ENCODE results near the gene FAM117A. TPM values are rescaled to one million over a fixed set of nuclear protein-coding genes. Genes with fewer than 3 reads are reported as not detected.
"Not testable (repeated sequence)": the region's sequence is repeated elsewhere in the genome, so short reads cannot be mapped to it uniquely, and the experiment has no call there.

FAM117A gene
- total RNA-seq, 2 experiments from 2014 or later, result 19.7 to 23.0 TPM

GRCh38 chr17:49728425-49728824, 35.5 kb downstream of the FAM117A start:
- Mint-ChIP-seq H3K36me3 (ENCODE audit: low read depth) (peaks cover 33% of the 10 kb centered on the region), H3K4me1 (ENCODE audit: low read depth) (peaks cover 58% of the 10 kb centered on the region), H3K9me3 (peaks cover 5% of the 10 kb centered on the region), H3K4me3 (no peak overlapping the region), H3K27me3 (no peaks in the 10 kb centered on the region), H3K27ac (peak overlapping the region; percentile 63)
- TF ChIP-seq, protein P1, sequence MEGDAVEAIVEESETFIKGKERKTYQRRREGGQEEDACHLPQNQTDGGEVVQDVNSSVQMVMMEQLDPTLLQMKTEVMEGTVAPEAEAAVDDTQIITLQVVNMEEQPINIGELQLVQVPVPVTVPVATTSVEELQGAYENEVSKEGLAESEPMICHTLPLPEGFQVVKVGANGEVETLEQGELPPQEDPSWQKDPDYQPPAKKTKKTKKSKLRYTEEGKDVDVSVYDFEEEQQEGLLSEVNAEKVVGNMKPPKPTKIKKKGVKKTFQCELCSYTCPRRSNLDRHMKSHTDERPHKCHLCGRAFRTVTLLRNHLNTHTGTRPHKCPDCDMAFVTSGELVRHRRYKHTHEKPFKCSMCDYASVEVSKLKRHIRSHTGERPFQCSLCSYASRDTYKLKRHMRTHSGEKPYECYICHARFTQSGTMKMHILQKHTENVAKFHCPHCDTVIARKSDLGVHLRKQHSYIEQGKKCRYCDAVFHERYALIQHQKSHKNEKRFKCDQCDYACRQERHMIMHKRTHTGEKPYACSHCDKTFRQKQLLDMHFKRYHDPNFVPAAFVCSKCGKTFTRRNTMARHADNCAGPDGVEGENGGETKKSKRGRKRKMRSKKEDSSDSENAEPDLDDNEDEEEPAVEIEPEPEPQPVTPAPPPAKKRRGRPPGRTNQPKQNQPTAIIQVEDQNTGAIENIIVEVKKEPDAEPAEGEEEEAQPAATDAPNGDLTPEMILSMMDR (IDR thresholded peaks at IDR 0.05), result no peak
- ATAC-seq (peak; percentile 52), DNase-seq (no peak)
- ChIA-PET POLR2A (interaction anchor here (0.6 to 1.7 kb wide), 8 partner anchors 9 to 337 kb away, joined by 3 to 6 read pairs (median 4); partner anchors contain the start of gene FAM117A), CTCF (interaction anchor here (1.4 to 3.1 kb wide), 3 partner anchors 9 to 20 kb away, joined by 4 to 14 read pairs (median 7); partner anchors contain the start of gene SLC35B1)
- intact Hi-C loops (cut with micrococcal nuclease), result no loop called here

GRCh38 chr17:49727380-49727779, 36.6 kb downstream of the FAM117A start:
- POLR2A ChIA-PET, result interaction anchor here (0.7 to 1.4 kb wide), 5 partner anchors 11 to 237 kb away, joined by 3 to 4 read pairs (median 4); no protein-coding TSS in a partner anchor
- DNase-seq (no peak), ATAC-seq (no peak)
- peaks cover 53% of the 10 kb centered on the region for H3K4me1 Mint-ChIP-seq (ENCODE audit: low read depth)
- peaks cover 33% of the 10 kb centered on the region for H3K36me3 Mint-ChIP-seq (ENCODE audit: low read depth)
- CTCF ChIA-PET, result interaction anchor here (1.1 to 3.1 kb wide), 5 partner anchors 10 to 170 kb away, joined by 3 to 14 read pairs (median 4); partner anchors contain the start of gene SLC35B1
- H3K4me3 Mint-ChIP-seq, result no peak overlapping the region
- no peak overlapping the region for H3K27ac Mint-ChIP-seq
- intact Hi-C loops (cut with micrococcal nuclease), result no loop called here
- TF ChIP-seq, protein P1 (IDR thresholded peaks at IDR 0.05), result no peak
- peaks cover 5% of the 10 kb centered on the region for H3K9me3 Mint-ChIP-seq
- H3K27me3 Mint-ChIP-seq, result no peaks in the 10 kb centered on the region

DNA sequence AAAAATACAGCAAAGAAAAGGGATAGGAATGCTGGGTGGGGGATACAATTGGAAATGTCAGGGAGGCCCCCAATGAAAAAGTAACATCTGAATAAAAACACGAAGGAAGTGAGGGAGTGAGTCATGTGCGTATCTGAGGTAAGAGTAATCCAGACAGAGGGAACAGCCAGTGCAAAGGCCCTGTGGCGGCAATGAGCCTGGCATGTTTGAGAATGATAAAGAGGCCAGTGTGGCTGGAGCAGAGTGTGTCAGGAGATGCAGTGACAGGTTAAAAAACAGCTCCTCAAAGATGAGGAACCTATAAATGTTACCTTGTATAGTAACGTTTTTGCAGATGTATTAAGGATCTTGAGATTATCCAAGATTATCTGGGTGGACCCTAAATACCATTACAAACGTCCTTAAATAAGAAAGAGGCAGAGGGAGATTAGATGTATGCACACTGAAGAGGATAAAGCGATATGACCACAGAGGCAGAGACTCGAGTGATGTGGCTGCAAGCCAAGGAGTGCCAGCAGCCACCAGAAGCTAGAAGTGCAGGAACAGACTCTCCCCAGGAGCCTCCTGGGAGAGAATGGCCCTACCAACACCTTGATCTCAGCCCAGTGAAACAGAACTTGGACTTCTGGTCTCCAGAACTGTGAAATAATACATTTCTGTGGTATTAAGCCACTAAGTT, 38.3 kb downstream of the FAM117A start:
- H3K27me3 Mint-ChIP-seq, result no peaks in the 10 kb centered on the region
- intact Hi-C loops (cut with micrococcal nuclease), result no loop called here
- peaks cover 5% of the 10 kb centered on the region for H3K9me3 Mint-ChIP-seq
- ChIA-PET POLR2A (interaction anchor here (0.6 kb wide), 1 partner anchor 375 kb away, joined by 3 read pairs; no protein-coding TSS in a partner anchor), CTCF (no interaction called here)
- H3K4me1 Mint-ChIP-seq (ENCODE audit: low read depth), result peaks cover 45% of the 10 kb centered on the region
- no peak for DNase-seq
- H3K4me3 Mint-ChIP-seq, result no peak overlapping the region
- TF ChIP-seq, protein P1 (IDR thresholded peaks at IDR 0.05), result no peak
- H3K36me3 Mint-ChIP-seq (ENCODE audit: low read depth), result peaks cover 25% of the 10 kb centered on the region
- H3K27ac Mint-ChIP-seq, result peak overlapping the region; percentile 11
- ATAC-seq, result no peak

- ChIA-PET CTCF (interaction anchor here (1.1 to 1.9 kb wide), 2 partner anchors 9 to 17 kb away, joined by 4 read pairs; partner anchors contain the start of gene SLC35B1), POLR2A (interaction anchor here (1.3 kb wide), 1 partner anchor 17 kb away, joined by 3 read pairs; no protein-coding TSS in a partner anchor)
- ATAC-seq; DNase-seq; intact Hi-C loops (cut with micrococcal nuclease); H3K9me3 Mint-ChIP-seq; H3K27me3 Mint-ChIP-seq; H3K27ac Mint-ChIP-seq; H3K4me3 Mint-ChIP-seq: not testable (repeated sequence)
- Mint-ChIP-seq H3K36me3 (ENCODE audit: low read depth) (peaks cover 26% of the 10 kb centered on the region), H3K4me1 (ENCODE audit: low read depth) (peaks cover 35% of the 10 kb centered on the region)
Observed at GRCh38 chr17:49724552-49724951, 39.4 kb downstream of the FAM117A start.

DNA sequence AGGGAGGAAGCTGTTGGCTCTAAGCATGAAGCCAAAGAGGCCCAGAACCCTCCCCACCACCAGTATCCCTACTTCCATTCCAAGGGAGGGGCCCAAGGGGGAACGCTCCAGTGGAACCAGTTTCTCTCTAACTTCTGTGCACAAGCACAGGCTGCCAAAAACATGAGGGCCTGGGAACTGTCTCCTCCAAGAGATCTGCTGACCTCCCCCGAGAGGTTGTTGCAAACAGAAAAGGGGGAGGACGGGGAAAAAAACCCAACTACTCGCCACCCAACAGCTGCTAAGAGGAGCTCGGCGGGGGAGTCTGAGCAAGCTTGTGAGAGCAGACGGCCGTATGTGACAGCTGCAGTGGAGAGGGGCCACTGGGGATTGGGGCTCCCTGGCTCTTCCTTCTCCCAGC, 40.5 kb downstream of the FAM117A start:
- H3K36me3 Mint-ChIP-seq (ENCODE audit: low read depth), result peaks cover 28% of the 10 kb centered on the region
- intact Hi-C loops (cut with micrococcal nuclease), result no loop called here
- TF ChIP-seq, protein P1 (IDR thresholded peaks at IDR 0.05), result no peak
- H3K27me3 Mint-ChIP-seq, result no peaks in the 10 kb centered on the region
- peaks cover 27% of the 10 kb centered on the region for H3K4me1 Mint-ChIP-seq (ENCODE audit: low read depth)
- DNase-seq, result no peak
- peaks cover 5% of the 10 kb centered on the region for H3K9me3 Mint-ChIP-seq
- CTCF ChIA-PET, result interaction anchor here (1.9 kb wide), 1 partner anchor 8 kb away, joined by 4 read pairs; no protein-coding TSS in a partner anchor
- H3K27ac Mint-ChIP-seq, result peak overlapping the region; percentile 42
- H3K4me3 Mint-ChIP-seq, result no peak overlapping the region
- POLR2A ChIA-PET, result interaction anchor here (0.7 to 1.4 kb wide), 2 partner anchors 17 to 64 kb away, joined by 3 to 4 read pairs; no protein-coding TSS in a partner anchor
- no peak for ATAC-seq
